ENCODE results near the gene KCNA4.
"Not testable (repeated sequence)": the region's sequence is repeated elsewhere in the genome, so short reads cannot be mapped to it uniquely, and the experiment has no call there.

The KCNA4 gene

GRCh38 chr11:29978549-29978948, 38.3 kb downstream of the KCNA4 start:
- H3K27me3 ChIP-seq (ENCODE audit: insufficient read depth, low read length, poor library complexity): no peaks in the 10 kb centered on the region
- no peak overlapping the region for H3K4me3 ChIP-seq (ENCODE audit: low read length)
- H3K18ac ChIP-seq (ENCODE audit: low read length): no peak overlapping the region
- DNase-seq: no peak
- H2BK15ac ChIP-seq (replicated peaks; ENCODE audit: low read depth): no peak overlapping the region
- H3K79me2 ChIP-seq (ENCODE audit: control insufficient read depth, insufficient read depth, low read length): no peaks in the 10 kb centered on the region
- H3K27ac ChIP-seq (ENCODE audit: low read depth, low read length): no peak overlapping the region
- no peak overlapping the region for H2BK5ac ChIP-seq (ENCODE audit: low read length)
- no peak overlapping the region for H3K56ac ChIP-seq (ENCODE audit: low read length)
- no peak overlapping the region for H2AK5ac ChIP-seq (ENCODE audit: low read length)
- no peak overlapping the region for H3K4me2 ChIP-seq (ENCODE audit: low read length)
- H3K79me1 ChIP-seq (ENCODE audit: low read length): no peaks in the 10 kb centered on the region
- peaks cover 3% of the 10 kb centered on the region for H3K4me1 ChIP-seq (ENCODE audit: control insufficient read depth, low read depth, low read length)
- no peak overlapping the region for H4K5ac ChIP-seq (ENCODE audit: low read length)
- H2BK120ac ChIP-seq (ENCODE audit: low read depth, low read length): no peak overlapping the region
- H3K4ac ChIP-seq (ENCODE audit: low read depth, low read length): no peak overlapping the region
- no CpG with 5 or more reads among the region's 2 CpGs for WGBS (ENCODE audit: extremely low coverage, insufficient coverage, low lambda C conversion rate)
- H3K9ac ChIP-seq (ENCODE audit: low read length): no peak overlapping the region
- no peak overlapping the region for H3K23ac ChIP-seq (ENCODE audit: low read length)
- H3K36me3 ChIP-seq (ENCODE audit: control insufficient read depth, insufficient read depth, low read length): no peaks in the 10 kb centered on the region
- no peak overlapping the region for H4K8ac ChIP-seq (ENCODE audit: low read depth, low read length)

- H3K79me2 ChIP-seq (ENCODE audit: control insufficient read depth, insufficient read depth, low read length); H3K18ac ChIP-seq (ENCODE audit: low read length); H3K56ac ChIP-seq (ENCODE audit: low read length); H3K23ac ChIP-seq (ENCODE audit: low read length); H3K4ac ChIP-seq (ENCODE audit: low read depth, low read length); H3K79me1 ChIP-seq (ENCODE audit: low read length); H2BK5ac ChIP-seq (ENCODE audit: low read length); H3K27ac ChIP-seq (ENCODE audit: low read depth, low read length); H4K5ac ChIP-seq (ENCODE audit: low read length); H2BK120ac ChIP-seq (ENCODE audit: low read depth, low read length); H3K9ac ChIP-seq (ENCODE audit: low read length); H3K36me3 ChIP-seq (ENCODE audit: control insufficient read depth, insufficient read depth, low read length); H3K27me3 ChIP-seq (ENCODE audit: insufficient read depth, low read length, poor library complexity); DNase-seq; H4K8ac ChIP-seq (ENCODE audit: low read depth, low read length); H2AK5ac ChIP-seq (ENCODE audit: low read length); H3K4me1 ChIP-seq (ENCODE audit: control insufficient read depth, low read depth, low read length); H3K4me2 ChIP-seq (ENCODE audit: low read length); H2BK15ac ChIP-seq (replicated peaks; ENCODE audit: low read depth); H3K4me3 ChIP-seq (ENCODE audit: low read length): not testable (repeated sequence)
- no CpG with 5 or more reads among the region's 10 CpGs for WGBS (ENCODE audit: extremely low coverage, insufficient coverage, low lambda C conversion rate)
These were observed 41.2 kb downstream of the KCNA4 start for GRCh38 chr11:29975580-29975979.

DNA sequence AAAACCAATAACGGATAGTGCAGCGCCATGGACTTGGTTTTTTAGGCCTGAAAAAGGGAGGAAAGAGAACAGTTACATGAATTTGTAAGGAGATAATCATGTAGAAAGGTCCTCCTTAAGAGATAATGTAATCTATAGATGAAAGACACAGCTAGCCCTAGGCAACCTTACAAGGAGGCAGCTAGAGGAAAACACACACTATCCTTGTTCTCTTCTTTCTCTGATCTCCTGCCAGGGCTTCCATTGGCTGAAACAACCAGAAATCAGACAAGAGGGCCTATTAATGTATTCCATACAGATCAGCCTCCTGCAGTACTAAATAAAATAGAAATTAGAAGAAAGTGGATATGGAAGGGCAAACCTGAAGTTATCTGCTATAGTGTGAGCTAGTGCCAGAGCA, 53.0 kb downstream of the KCNA4 start:
- H3K4ac ChIP-seq (ENCODE audit: low read depth, low read length): no peak overlapping the region
- peaks cover 3% of the 10 kb centered on the region for H3K4me1 ChIP-seq (ENCODE audit: control insufficient read depth, low read depth, low read length)
- no peaks in the 10 kb centered on the region for H3K79me1 ChIP-seq (ENCODE audit: low read length)
- no peak overlapping the region for H3K18ac ChIP-seq (ENCODE audit: low read length)
- no peak overlapping the region for H3K4me3 ChIP-seq (ENCODE audit: low read length)
- H3K27ac ChIP-seq (ENCODE audit: low read depth, low read length): no peak overlapping the region
- no peak overlapping the region for H4K8ac ChIP-seq (ENCODE audit: low read depth, low read length)
- H2AK5ac ChIP-seq (ENCODE audit: low read length): no peak overlapping the region
- WGBS (ENCODE audit: extremely low coverage, insufficient coverage, low lambda C conversion rate): no CpG with 5 or more reads among the region's 2 CpGs
- H2BK120ac ChIP-seq (ENCODE audit: low read depth, low read length): no peak overlapping the region
- H3K23ac ChIP-seq (ENCODE audit: low read length): no peak overlapping the region
- no peak overlapping the region for H2BK15ac ChIP-seq (replicated peaks; ENCODE audit: low read depth)
- H3K79me2 ChIP-seq (ENCODE audit: control insufficient read depth, insufficient read depth, low read length): no peaks in the 10 kb centered on the region
- H3K27me3 ChIP-seq (ENCODE audit: insufficient read depth, low read length, poor library complexity): no peaks in the 10 kb centered on the region
- H2BK5ac ChIP-seq (ENCODE audit: low read length): no peak overlapping the region
- no peak overlapping the region for H3K9ac ChIP-seq (ENCODE audit: low read length)
- H3K56ac ChIP-seq (ENCODE audit: low read length): no peak overlapping the region
- no peak overlapping the region for H4K5ac ChIP-seq (ENCODE audit: low read length)
- DNase-seq: no peak
- H3K4me2 ChIP-seq (ENCODE audit: low read length): no peak overlapping the region
- H3K36me3 ChIP-seq (ENCODE audit: control insufficient read depth, insufficient read depth, low read length): no peaks in the 10 kb centered on the region

GRCh38 chr11:29963036-29963435, 53.8 kb downstream of the KCNA4 start:
- H2BK5ac ChIP-seq (ENCODE audit: low read length): no peak overlapping the region
- no peaks in the 10 kb centered on the region for H3K79me2 ChIP-seq (ENCODE audit: control insufficient read depth, insufficient read depth, low read length)
- no peak overlapping the region for H2BK120ac ChIP-seq (ENCODE audit: low read depth, low read length)
- H3K4me3 ChIP-seq (ENCODE audit: low read length): no peak overlapping the region
- no peak overlapping the region for H3K4me2 ChIP-seq (ENCODE audit: low read length)
- no peaks in the 10 kb centered on the region for H3K36me3 ChIP-seq (ENCODE audit: control insufficient read depth, insufficient read depth, low read length)
- H3K27ac ChIP-seq (ENCODE audit: low read depth, low read length): no peak overlapping the region
- H3K56ac ChIP-seq (ENCODE audit: low read length): no peak overlapping the region
- no peak overlapping the region for H3K23ac ChIP-seq (ENCODE audit: low read length)
- H3K27me3 ChIP-seq (ENCODE audit: insufficient read depth, low read length, poor library complexity): no peaks in the 10 kb centered on the region
- no peak overlapping the region for H3K18ac ChIP-seq (ENCODE audit: low read length)
- peaks cover 3% of the 10 kb centered on the region for H3K4me1 ChIP-seq (ENCODE audit: control insufficient read depth, low read depth, low read length)
- H3K4ac ChIP-seq (ENCODE audit: low read depth, low read length): no peak overlapping the region
- no peak overlapping the region for H3K9ac ChIP-seq (ENCODE audit: low read length)
- H2AK5ac ChIP-seq (ENCODE audit: low read length): no peak overlapping the region
- DNase-seq: no peak
- no peak overlapping the region for H4K8ac ChIP-seq (ENCODE audit: low read depth, low read length)
- no CpG with 5 or more reads among the region's 2 CpGs for WGBS (ENCODE audit: extremely low coverage, insufficient coverage, low lambda C conversion rate)
- no peak overlapping the region for H4K5ac ChIP-seq (ENCODE audit: low read length)
- no peak overlapping the region for H2BK15ac ChIP-seq (replicated peaks; ENCODE audit: low read depth)
- H3K79me1 ChIP-seq (ENCODE audit: low read length): no peaks in the 10 kb centered on the region

DNA sequence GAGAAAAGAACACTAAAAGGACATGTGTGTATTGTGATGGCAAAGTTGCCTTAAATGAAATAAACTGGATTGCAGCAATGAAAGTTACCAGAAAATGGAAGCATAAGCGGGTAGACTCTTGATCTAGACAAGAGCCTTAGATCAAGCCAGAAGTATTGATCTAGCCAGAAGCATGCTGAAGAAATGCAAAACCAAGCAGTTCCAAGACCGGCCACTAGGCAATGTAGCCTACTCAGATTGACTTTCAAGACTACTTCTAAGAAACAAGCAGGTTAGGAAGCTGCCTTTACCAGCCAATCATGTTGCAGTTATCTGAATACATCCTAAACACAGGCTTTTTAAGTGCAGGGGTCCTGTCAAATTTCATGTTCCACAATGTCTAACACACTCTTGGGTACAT, 54.6 kb downstream of the KCNA4 start:
- no peak overlapping the region for H3K4ac ChIP-seq (ENCODE audit: low read depth, low read length)
- DNase-seq: peak; percentile 75
- no peak overlapping the region for H3K9ac ChIP-seq (ENCODE audit: low read length)
- no peak overlapping the region for H2BK15ac ChIP-seq (replicated peaks; ENCODE audit: low read depth)
- no peak overlapping the region for H3K23ac ChIP-seq (ENCODE audit: low read length)
- H2AK5ac ChIP-seq (ENCODE audit: low read length): no peak overlapping the region
- H3K79me1 ChIP-seq (ENCODE audit: low read length): no peaks in the 10 kb centered on the region
- no peak overlapping the region for H3K4me3 ChIP-seq (ENCODE audit: low read length)
- H3K56ac ChIP-seq (ENCODE audit: low read length): no peak overlapping the region
- no CpG with 5 or more reads among the region's 2 CpGs for WGBS (ENCODE audit: extremely low coverage, insufficient coverage, low lambda C conversion rate)
- H3K27ac ChIP-seq (ENCODE audit: low read depth, low read length): no peak overlapping the region
- H4K5ac ChIP-seq (ENCODE audit: low read length): no peak overlapping the region
- H3K79me2 ChIP-seq (ENCODE audit: control insufficient read depth, insufficient read depth, low read length): no peaks in the 10 kb centered on the region
- no peak overlapping the region for H2BK120ac ChIP-seq (ENCODE audit: low read depth, low read length)
- H3K18ac ChIP-seq (ENCODE audit: low read length): no peak overlapping the region
- no peak overlapping the region for H3K4me2 ChIP-seq (ENCODE audit: low read length)
- no peak overlapping the region for H2BK5ac ChIP-seq (ENCODE audit: low read length)
- H3K36me3 ChIP-seq (ENCODE audit: control insufficient read depth, insufficient read depth, low read length): no peaks in the 10 kb centered on the region
- H3K4me1 ChIP-seq (ENCODE audit: control insufficient read depth, low read depth, low read length): peaks cover 4% of the 10 kb centered on the region
- H3K27me3 ChIP-seq (ENCODE audit: insufficient read depth, low read length, poor library complexity): no peaks in the 10 kb centered on the region
- H4K8ac ChIP-seq (ENCODE audit: low read depth, low read length): no peak overlapping the region
